K562 (cell line): ENCODE data around the gene SEPTIN1. TPM values are rescaled to one million over a fixed set of nuclear protein-coding genes. Genes with fewer than 3 reads are reported as not detected.

ENCODE experiments used
- ATAC-seq: fragments of 200-7000 bp; cut with Tn5 transposase; 3 replicates; pipeline ENCODE4 v1.9.1; 2020; ENCODE audit warnings: moderate library complexity
- BruUV-seq: library from RNA; stranded (reverse); fragments of 400-500 nt; replicated peaks from 2 replicates; lab custom pipeline; 2021; lab: Mats Ljungman, UMichigan
- CTCF ChIA-PET: fragments of 300-600 bp; formaldehyde crosslinking; extraction: SDS; loops from one replicate; lab custom pipeline; 2021; ENCODE audit warnings: low intra/inter-chr PET ratio; lab: Yijun Ruan, JAX
- POLR2A ChIA-PET: fragments of 300-600, 350-650 bp; sonication (Branson Sonifier 250); formaldehyde crosslinking; extraction: SDS; loops from one replicate; lab custom pipeline; 2021; ENCODE audit warnings: antibody characterized with exemption, inconsistent platforms; lab: Yijun Ruan, JAX
- DNase-seq, 4 experiments: peaks; one replicate each; pipeline versions ENCODE4 v3.0.0 to v3.0.0-alpha.2; 2011 to 2018; ENCODE audit warnings: low spot score in 3 of 4, mixed read lengths in 3 of 4; ENCODE audit errors: extremely low read depth in 1 of 4
- FAIRE-seq: peaks from 2 replicates; lab custom pipeline; 2011; peaks lifted over from hg19 to GRCh38; lab: Jason Lieb, UNC
- H2AFZ ChIP-seq: 2 replicates; pipeline ENCODE4 v1.6.0; 2011; ENCODE audit warnings: low read depth, low read length, control low read depth, inconsistent platforms
- H3K27ac ChIP-seq: fragments of 200-600 bp; 3 replicates; pipeline ENCODE4 v1.8.0; 2011; ENCODE audit warnings: low read depth, mild to moderate bottlenecking, control low read depth, inconsistent platforms, low read length, moderate library complexity, mixed read lengths; ENCODE audit errors: extremely low read depth
- H3K27me3 ChIP-seq, 2 experiments: fragments of 300-600 bp in 1 of 2; 2 replicates in 1 of 2; 3 replicates in 1 of 2; pipeline versions ENCODE4 v1.6.0 to v1.8.0; 2011; ENCODE audit warnings: inconsistent platforms in 2 of 2, low read length in 2 of 2, mild to moderate bottlenecking in 1 of 2, mixed read lengths in 1 of 2, moderate library complexity in 1 of 2; ENCODE audit not compliant: control insufficient read depth in 2 of 2, insufficient read depth in 2 of 2
- H3K36me3 ChIP-seq: fragments of 300-600 bp; 3 replicates; pipeline ENCODE4 v1.8.0; 2011; ENCODE audit warnings: mild to moderate bottlenecking, low read length, inconsistent platforms; ENCODE audit not compliant: control insufficient read depth, insufficient read depth
- H3K4me1 ChIP-seq, 2 experiments: fragments of 200-600 bp in 1 of 2; replicated peaks in 1 of 2; 2 replicates in 1 of 2; 3 replicates in 1 of 2; pipeline versions ENCODE4 v1.5.1 to v1.8.0; 2011; ENCODE audit warnings: inconsistent platforms in 2 of 2, low read length in 2 of 2, mild to moderate bottlenecking in 1 of 2, mixed read lengths in 1 of 2, moderate library complexity in 1 of 2; ENCODE audit not compliant: control insufficient read depth in 2 of 2, insufficient read depth in 2 of 2
- H3K4me2 ChIP-seq: 2 replicates; pipeline ENCODE4 v1.6.1; 2011; ENCODE audit warnings: low read length, control low read depth, inconsistent platforms, mixed read lengths; ENCODE audit not compliant: insufficient read depth
- H3K4me3 ChIP-seq: fragments of 200-600 bp; sonication (generic), shearing (Covaris generic); 2 replicates; pipeline ENCODE4 v1.5.1; 2016; ENCODE audit warnings: control low read depth, inconsistent platforms
- H3K79me2 ChIP-seq: fragments of 200-600 bp; 3 replicates; pipeline ENCODE4 v1.8.0; 2011; ENCODE audit warnings: low read length, inconsistent platforms; ENCODE audit not compliant: control insufficient read depth, insufficient read depth
- H3K9ac ChIP-seq, 2 experiments: 2 replicates each; pipeline versions ENCODE4 v1.6.0 to v1.6.1; 2011; ENCODE audit warnings: low read depth in 2 of 2, low read length in 2 of 2, control low read depth in 1 of 2, inconsistent platforms in 1 of 2, mild to moderate bottlenecking in 1 of 2, mixed read lengths in 1 of 2; ENCODE audit not compliant: insufficient read depth in 1 of 2
- H3K9me1 ChIP-seq: one replicate; pipeline ENCODE4 v1.6.0; 2011; ENCODE audit warnings: inconsistent platforms, mild to moderate bottlenecking, low read length, moderate library complexity; ENCODE audit not compliant: control insufficient read depth, insufficient read depth
- H3K9me3 ChIP-seq: replicated peaks from 2 replicates; pipeline ENCODE4 v1.5.1; 2011; ENCODE audit warnings: low read depth, low read length, inconsistent platforms; ENCODE audit not compliant: control insufficient read depth, insufficient read depth
- H4K20me1 ChIP-seq: replicated peaks from 2 replicates; pipeline ENCODE4 v1.6.1; 2011; ENCODE audit warnings: low read length, inconsistent platforms, mixed read lengths; ENCODE audit not compliant: control insufficient read depth, insufficient read depth
- FOXM1 ChIP-seq, 2 experiments: fragments of 450-650 bp in 1 of 2; sonication (generic) in 1 of 2; formaldehyde crosslinking in 1 of 2; IDR thresholded peaks; 2 replicates each; pipeline versions ENCODE4 v1.6.1 to v1.9.0; 2017 to 2022; ENCODE audit warnings: low read depth in 2 of 2, mild to moderate bottlenecking in 2 of 2, missing genetic modification reagents in 1 of 2, moderate library complexity in 1 of 2
- HIVEP1 ChIP-seq: fragments of 250-450 bp; sonication (Bioruptor Pico); IDR thresholded peaks from 2 replicates; pipeline ENCODE4 v1.4.0; 2020; ENCODE audit warnings: mild to moderate bottlenecking
- MCM7 ChIP-seq, 2 experiments: fragments of 450-650 bp; IDR thresholded peaks; 2 replicates each; pipeline ENCODE4 v1.6.1; 2016 to 2018
- NR4A1 ChIP-seq, 2 experiments: fragments of 250-450 bp in 1 of 2; fragments of 450-650 bp in 1 of 2; sonication (Bioruptor Pico) in 1 of 2; IDR thresholded peaks; 2 replicates each; pipeline versions ENCODE4 v1.4.0 to v1.6.1; 2016 to 2020; ENCODE audit warnings: mild to moderate bottlenecking in 2 of 2, missing compliant biosample characterization in 1 of 2, missing genetic modification characterization in 1 of 2, moderate library complexity in 1 of 2
- THRA ChIP-seq: fragments of 450-650 bp; IDR thresholded peaks from 2 replicates; pipeline ENCODE4 v1.6.1; 2017; ENCODE audit warnings: mild to moderate bottlenecking, moderate library complexity
- ZKSCAN1 ChIP-seq: fragments of 150-350 bp; IDR thresholded peaks from 2 replicates; pipeline ENCODE4 v1.6.1; 2016; ENCODE audit warnings: low read depth, low read length
- ZNF354B ChIP-seq: fragments of 250-450 bp; sonication (Bioruptor Pico); IDR thresholded peaks from 2 replicates; pipeline ENCODE4 v1.4.0; 2020
- WGBS: fragments of 100-300 bp; shearing (Covaris generic); methylation state at CpG from one replicate; pipeline ENCODE4 v1.1.6; 2016; ENCODE audit warnings: low coverage, mixed read lengths; ENCODE audit not compliant: insufficient coverage; ENCODE audit errors: missing lambda C conversion rate; 5-methylcytosine and 5-hydroxymethylcytosine counted together
- in situ Hi-C: fragments of 300-500 bp; cut with MboI; formaldehyde crosslinking; loops from 4 replicates; pipeline ENCODE4 v1.15.0; 2018; ENCODE audit warnings: inconsistent platforms, mixed read lengths
- intact Hi-C: fragments of 100-400 bp; cut with micrococcal nuclease; formaldehyde crosslinking; loops from 2 replicates; pipeline ENCODE4 v1.14.2; 2022
- polyA plus RNA-seq, 8 experiments: library from polyadenylated mRNA; depleted of rRNA in 4 of 8; stranded (reverse) in 5 of 8; unstranded in 3 of 8; fragments of >200 nt; fragmentation: Nextera tagmentation in 2 of 8; fragmentation: Illumina TruSeq in 1 of 8; extraction: Ambion mirVana in 2 of 8; extraction: Trizol in 1 of 8; gene quantifications; 2 replicates each; pipeline versions ENCODE4 v1.2.1 to v1.2.3, GENCODE V29; 2011 to 2014; ENCODE audit warnings: inconsistent platforms in 1 of 8, missing spikeins in 1 of 8
- total RNA-seq, 7 experiments: library from RNA; depleted of rRNA in 6 of 7; stranded (reverse); fragments of >200 nt in 6 of 7; fragmentation: Illumina TruSeq in 2 of 7; extraction: Trizol in 2 of 7; gene quantifications; 2 replicates each; pipeline versions ENCODE4 v1.2.1 to v1.2.3, GENCODE V29; 2011 to 2021; ENCODE audit warnings: low replicate concordance in 1 of 7

Gene SEPTIN1
- total and polyA plus RNA-seq, 9 of the 15 experiments (the other 6 are each of a cell fraction or from before 2014, with no cell fraction given), result 0.23 to 5.6 (median 1.7) TPM; not detected in 1

- TF ChIP-seq ZNF354B (CRISPR knock-in tag), result no peak
- TF ChIP-seq FOXM1 (IDR thresholded peaks at IDR 0.05; ENCODE audit: low read depth), result no peak
- no peak for TF ChIP-seq FOXM1 (CRISPR knock-in tag; IDR thresholded peaks at IDR 0.05; ENCODE audit: low read depth)
- no peak for TF ChIP-seq ZKSCAN1
- TF ChIP-seq MCM7 (IDR thresholded peaks at IDR 0.05), result no peak
- TF ChIP-seq HIVEP1 (CRISPR knock-in tag), result no peak
- TF ChIP-seq THRA, result no peak
- TF ChIP-seq NR4A1 (CRISPR knock-in tag; IDR thresholded peaks at IDR 0.05), result no peak
- no peak for TF ChIP-seq NR4A1 (tag; IDR thresholded peaks at IDR 0.05)
- no peaks in the 10 kb centered on the region for H4K20me1 ChIP-seq
- FAIRE-seq, result no peak
- no peak for DNase-seq
- H3K9ac ChIP-seq, result peak overlapping the region in 1 of 2 experiments; percentile 65; a peak in 2 of 4 replicates
- POLR2A ChIA-PET, result no interaction called here
- H2AFZ ChIP-seq, result no peak overlapping the region
- no peak overlapping the region for H3K4me3 ChIP-seq
- CTCF ChIA-PET, result no interaction called here
- H3K27ac ChIP-seq, result no peak overlapping the region
- H3K27me3 ChIP-seq, result no peaks in the 10 kb centered on the region
- intact Hi-C loops, result no loop called here
- WGBS, result 71% methylated on average over 18 of the region's 32 CpGs
- H3K9me3 ChIP-seq, result no peaks in the 10 kb centered on the region
- BruUV-seq, result no TSS peak
- H3K79me2 ChIP-seq, result no peaks in the 10 kb centered on the region
- no peak; the same call in 2 of the 3 replicates for ATAC-seq
- H3K9me1 ChIP-seq, result no peaks in the 10 kb centered on the region
- in situ Hi-C loops, result no loop called here
- H3K4me2 ChIP-seq, result no peak overlapping the region
- no peaks in the 10 kb centered on the region for H3K36me3 ChIP-seq
- peaks cover 0 to 19% of the 10 kb centered on the region in 2 experiments; a peak in 2 of 5 replicates for H3K4me1 ChIP-seq
These were observed 39.4 kb downstream of the SEPTIN1 start for GRCh38 chr16:30342751-30343490.
